T-helper 1 cell (primary cell): ENCODE measurements around the gene DCP1B.

Experiments
- DNase-seq, 5 donors: peaks; one replicate each; pipeline ENCODE4 v3.0.0-alpha.2; 2012 to 2020
- total RNA-seq, 4 donors: gene quantifications; one replicate each; lab custom pipeline; 2026; lab: John Stamatoyannopoulos, UW

DCP1B gene
- total RNA-seq: 6.3 to 14.7 (median 12.1) reads per million in 4 donors

GRCh38 chr12:2004113-2004929 lies at the start of gene DCP1B:
Gene DCP1B, minus strand, starts transcription at chr12:2004457. Its CDS starts 26 bp downstream, at chr12:2004431.
- DNase-seq: peak; percentile 79 to 97 (median 89)

GRCh38 chr12:2053691-2054090 lies 49.4 kb upstream of the DCP1B start:
- no peak for DNase-seq

GRCh38 chr12:2052826-2053678 lies 48.8 kb upstream of the DCP1B start, which contains the start of gene CACNA1C:
Gene CACNA1C, plus strand, starts transcription at chr12:2052987. Its CDS starts 576 bp downstream, at chr12:2053563.
- DNase-seq: peak in 3 of 5 donors; percentile 20 to 37 (median 27)

- DNase-seq: no peak
Measured at GRCh38 chr12:2051700-2052621, 47.7 kb upstream of the DCP1B start.

- no peak for DNase-seq
Measured at GRCh38 chr12:2049604-2050540, 45.6 kb upstream of the DCP1B start.

GRCh38 chr12:2047752-2048151 lies 43.5 kb upstream of the DCP1B start:
- no peak for DNase-seq

GRCh38 chr12:2046957-2047356 lies 42.7 kb upstream of the DCP1B start:
- no peak for DNase-seq

GRCh38 chr12:2044165-2044564 lies 39.9 kb upstream of the DCP1B start:
- no peak for DNase-seq

GRCh38 chr12:2043054-2043453 lies 38.8 kb upstream of the DCP1B start:
- no peak for DNase-seq

GRCh38 chr12:2039034-2039433 lies 34.8 kb upstream of the DCP1B start:
- no peak for DNase-seq

- DNase-seq: no peak
Measured at GRCh38 chr12:2035431-2036055, 31.3 kb upstream of the DCP1B start.

GRCh38 chr12:2034633-2035430 lies 30.6 kb upstream of the DCP1B start:
- peak; percentile 70 to 82 (median 76) for DNase-seq

GRCh38 chr12:2032506-2032905 lies 28.2 kb upstream of the DCP1B start:
- DNase-seq: no peak

GRCh38 chr12:2029851-2030250 lies 25.6 kb upstream of the DCP1B start:
- no peak for DNase-seq

- DNase-seq: no peak
Measured at GRCh38 chr12:2027351-2027750, 23.1 kb upstream of the DCP1B start.

- no peak for DNase-seq
Measured at GRCh38 chr12:2023365-2023764, 19.1 kb upstream of the DCP1B start.

- no peak for DNase-seq
Measured at GRCh38 chr12:2020511-2020910, 16.3 kb upstream of the DCP1B start.

- no peak for DNase-seq
Measured at GRCh38 chr12:2019126-2019525, 14.9 kb upstream of the DCP1B start.

- no peak for DNase-seq
Measured at GRCh38 chr12:2018391-2018790, 14.1 kb upstream of the DCP1B start.
